ENCODE results near the gene ITGB1.

DNA sequence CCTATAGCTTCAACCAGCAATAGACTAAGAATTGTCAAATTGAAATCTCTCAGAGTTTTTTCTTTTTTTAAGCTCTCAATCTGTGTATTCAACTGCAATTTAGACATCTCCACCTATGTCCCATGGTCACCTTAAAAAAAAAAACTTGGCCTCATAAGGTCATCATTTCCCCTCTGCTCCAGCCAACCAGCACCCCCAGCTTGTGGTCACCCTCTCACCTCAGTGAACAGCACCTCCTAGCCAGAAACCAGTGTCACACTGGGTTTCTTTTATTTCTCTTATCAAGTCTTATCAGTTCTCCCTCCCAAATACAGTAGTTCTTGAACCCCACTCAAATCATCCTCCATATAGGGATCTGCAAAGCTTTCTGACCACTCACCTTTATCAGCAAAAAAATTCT is 4.0 kb downstream of the ITGB1 start:
- TF ChIP-seq, protein P1, sequence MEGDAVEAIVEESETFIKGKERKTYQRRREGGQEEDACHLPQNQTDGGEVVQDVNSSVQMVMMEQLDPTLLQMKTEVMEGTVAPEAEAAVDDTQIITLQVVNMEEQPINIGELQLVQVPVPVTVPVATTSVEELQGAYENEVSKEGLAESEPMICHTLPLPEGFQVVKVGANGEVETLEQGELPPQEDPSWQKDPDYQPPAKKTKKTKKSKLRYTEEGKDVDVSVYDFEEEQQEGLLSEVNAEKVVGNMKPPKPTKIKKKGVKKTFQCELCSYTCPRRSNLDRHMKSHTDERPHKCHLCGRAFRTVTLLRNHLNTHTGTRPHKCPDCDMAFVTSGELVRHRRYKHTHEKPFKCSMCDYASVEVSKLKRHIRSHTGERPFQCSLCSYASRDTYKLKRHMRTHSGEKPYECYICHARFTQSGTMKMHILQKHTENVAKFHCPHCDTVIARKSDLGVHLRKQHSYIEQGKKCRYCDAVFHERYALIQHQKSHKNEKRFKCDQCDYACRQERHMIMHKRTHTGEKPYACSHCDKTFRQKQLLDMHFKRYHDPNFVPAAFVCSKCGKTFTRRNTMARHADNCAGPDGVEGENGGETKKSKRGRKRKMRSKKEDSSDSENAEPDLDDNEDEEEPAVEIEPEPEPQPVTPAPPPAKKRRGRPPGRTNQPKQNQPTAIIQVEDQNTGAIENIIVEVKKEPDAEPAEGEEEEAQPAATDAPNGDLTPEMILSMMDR (IDR thresholded peaks at IDR 0.05), result no peak
- TF ChIP-seq RCOR1 (IDR thresholded peaks at IDR 0.05; ENCODE audit: low read length), result no peak
- no peak for TF ChIP-seq RAD21 (IDR thresholded peaks at IDR 0.05; ENCODE audit: low read length)
- no peak for TF ChIP-seq USF2 (IDR thresholded peaks at IDR 0.05; ENCODE audit: borderline replicate concordance, low read depth, low read length)
- no peak for TF ChIP-seq GATA2 (CRISPR knock-in tag; IDR thresholded peaks at IDR 0.05)
- no peak for TF ChIP-seq ELF1 (IDR thresholded peaks at IDR 0.05)
- TF ChIP-seq MXI1 (IDR thresholded peaks at IDR 0.05; ENCODE audit: low read depth, low read length), result no peak
- no peak for TF ChIP-seq POLR2AphosphoS5 (IDR thresholded peaks at IDR 0.05; ENCODE audit: low read depth, low read length)
- TF ChIP-seq EP300 (IDR thresholded peaks at IDR 0.05; ENCODE audit: borderline replicate concordance in 1 of 2, low read depth in 1 of 2, low read length in 1 of 2), result no peak
